Heart left ventricle (tissue), 16 donors: ENCODE measurements around the gene GMFB. TPM values are rescaled to one million over a fixed set of nuclear protein-coding genes. Genes with fewer than 3 reads are reported as not detected.
A peak's percentile ranks its signal among the peaks of the same experiment; 100 is the strongest.

Experiments used
- ATAC-seq, 4 donors: fragments of 200-7000 bp; cut with Tn5 transposase; one replicate each; pipeline ENCODE4 v1.9.1; 2020 to 2022; ENCODE audit warnings: moderate library complexity in 4 of 4, mild to moderate bottlenecking in 3 of 4, moderate number of reproducible peaks in 1 of 4
- DNase-seq, 5 donors: peaks; one replicate each; pipeline ENCODE4 v3.0.0-alpha.2; 2020
- H3K27ac ChIP-seq, 12 donors: fragments of 200-600 bp; sonication (generic) in 4 of 12; one replicate each; pipeline versions ENCODE4 v1.5.0 to v1.8.0; 2016 to 2022; ENCODE audit warnings: mild to moderate bottlenecking in 2 of 12
- H3K27me3 ChIP-seq, 9 donors: fragments of 200-600 bp; sonication (generic) in 2 of 9; one replicate each; pipeline versions ENCODE4 v1.5.1 to v1.8.0; 2016 to 2022; ENCODE audit warnings: mild to moderate bottlenecking in 3 of 9
- H3K36me3 ChIP-seq, 9 donors: fragments of 200-600 bp; sonication (generic) in 2 of 9; one replicate each; pipeline versions ENCODE4 v1.5.0 to v1.8.0; 2018 to 2022; ENCODE audit warnings: mild to moderate bottlenecking in 2 of 9
- H3K4me1 ChIP-seq, 12 donors: fragments of 200-600 bp; sonication (generic) in 4 of 12; one replicate each; pipeline versions ENCODE4 v1.5.0 to v1.8.0; 2016 to 2022; ENCODE audit warnings: mild to moderate bottlenecking in 3 of 12
- H3K4me3 ChIP-seq, 12 donors: fragments of 200-600 bp; sonication (generic) in 4 of 12; one replicate each; pipeline versions ENCODE4 v1.5.0 to v1.8.0; 2017 to 2022; ENCODE audit warnings: mild to moderate bottlenecking in 9 of 12, moderate library complexity in 4 of 12
- H3K9me3 ChIP-seq, 12 donors: fragments of 200-600 bp; sonication (generic) in 4 of 12; one replicate each; pipeline versions ENCODE4 v1.5.0 to v1.8.0; 2016 to 2022; ENCODE audit warnings: mild to moderate bottlenecking in 1 of 12
- CTCF ChIP-seq, 12 donors: fragments of 200-600 bp; sonication (generic) in 4 of 12; IDR thresholded peaks; one replicate each; pipeline versions ENCODE4 v1.5.0 to v1.8.0; 2018 to 2022; ENCODE audit warnings: antibody characterized with exemption in 12 of 12, mild to moderate bottlenecking in 5 of 12
- POLR2A ChIP-seq, 2 donors: fragments of 450-650 bp; IDR thresholded peaks; one replicate each; pipeline ENCODE4 v1.6.1; 2017; ENCODE audit warnings: antibody characterized with exemption in 2 of 2, mild to moderate bottlenecking in 2 of 2, moderate library complexity in 2 of 2
- WGBS, 4 donors: extraction: QIAGEN DNeasy Blood & Tissue Kit in 2 of 4; methylation state at CpG; one replicate each; pipeline versions ENCODE4 v1.1.5 to v1.1.7; 2013 to 2018; 5-methylcytosine and 5-hydroxymethylcytosine counted together
- intact Hi-C, 10 donors: fragments of 100-400 bp; cut with DNase I; formaldehyde crosslinking; loops; one replicate each; pipeline versions ENCODE4 v1.11.1 to v1.14.2; 2022
- polyA plus RNA-seq, 2 donors: library from polyadenylated mRNA; stranded (reverse); fragments of 200-250 nt; gene quantifications; one replicate each; pipeline ENCODE4 v1.2.3, GENCODE V29; 2013
- total RNA-seq, 9 donors: library from RNA; depleted of rRNA in 2 of 9; stranded (reverse); fragments of >200 nt in 2 of 9; fragmentation: NEBNext Ultra II Directional in 3 of 9; extraction: Animal tissue kit (Norgen Biotek cat#: 25700) in 3 of 9; gene quantifications; one replicate each; pipeline versions ENCODE4 v1.1.0 to v1.2.4, GENCODE V29; 2016 to 2023
- donor health status: ischemic (EF 13 %, LVEDD 7.1; RV severe dilation, severe dysfunction).
- donor health status: healthy with polysubstance abuse.
- donor health status: DM: no; HTN: yes; CAD: no.
- donor health status: DM: no; HTN: no; CAD: no.
- donor health status: ischemic (EF 25% LVEDD 6.9; RV normal size, moderate dysfunction).
- donor health status: ischemic (EF 25% LVEDD 5.7; RV mildly dilated, moderate dysfunction).
- donor health status: healthy.
- donor health status: DM: yes; HTN: yes; CAD: no.
- donor health status: ischemic (EF 35%, LVEDD 5.7; RV mildly dilated, moderate dysfunction).
- donor health status: nonischemic (EF 11% LVEDD 7.7; RV severe dilation, severe dysfunction).
- donor health status: DM: yes; HTN: yes; CAD: no.
- donor health status: PGD.
- donor health status: ischemic (EF 29% LVEDD 5.4; RV normal size, mild dysfunction).
- donor health status: nonischemic (EF 23%, LVEDD 6.1; RV moderate dilation, normal function).

The GMFB gene
- total and polyA plus RNA-seq, 11 donors: 5.0 to 35.8 (median 26.0) TPM

GRCh38 chr14:54451961-54452360 lies 36.8 kb downstream of the GMFB start:
- WGBS, 4 donors: 87 to 90% (median 88%) methylated on average over 3 of the region's 3 CpGs
- intact Hi-C loops: no loop called here
- Histone ChIP-seq H3K9me3 (no peaks in the 10 kb centered on the region), H3K4me3 (no peak overlapping the region), H3K36me3 (no peaks in the 10 kb centered on the region), H3K27ac (no peak overlapping the region), H3K4me1 (peaks cover 0 to 24% (median 0%) of the 10 kb centered on the region in 12 donors), H3K27me3 (no peaks in the 10 kb centered on the region)
- no peak for ATAC-seq
- no peak for DNase-seq
- TF ChIP-seq CTCF (IDR thresholded peaks at IDR 0.05) (no peak), POLR2A (IDR thresholded peaks at IDR 0.05) (no peak)

- H3K9me3 ChIP-seq: no peaks in the 10 kb centered on the region
- no peaks in the 10 kb centered on the region for H3K36me3 ChIP-seq
- no peak for DNase-seq
- H3K27me3 ChIP-seq: no peaks in the 10 kb centered on the region
- H3K27ac ChIP-seq: peak overlapping the region in 1 of 12 donors; percentile 54
- H3K4me1 ChIP-seq: peaks cover 0 to 32% (median 0%) of the 10 kb centered on the region in 12 donors
- WGBS, 4 donors: 83 to 90% (median 87%) methylated on average over 5 to 7 of the region's 7 CpGs
- no peak overlapping the region for H3K4me3 ChIP-seq
- intact Hi-C loops: no loop called here
- TF ChIP-seq CTCF (IDR thresholded peaks at IDR 0.05): no peak
- TF ChIP-seq POLR2A (IDR thresholded peaks at IDR 0.05): no peak
- no peak for ATAC-seq
These were observed 37.6 kb downstream of the GMFB start for GRCh38 chr14:54451121-54451601.

GRCh38 chr14:54450535-54450934 lies 38.2 kb downstream of the GMFB start:
- Histone ChIP-seq H3K4me3 (no peak overlapping the region), H3K36me3 (no peaks in the 10 kb centered on the region), H3K27me3 (no peaks in the 10 kb centered on the region), H3K4me1 (peaks cover 0 to 39% (median 0%) of the 10 kb centered on the region in 12 donors), H3K27ac (peak overlapping the region in 1 of 12 donors; percentile 54), H3K9me3 (no peaks in the 10 kb centered on the region)
- TF ChIP-seq CTCF (IDR thresholded peaks at IDR 0.05) (no peak), POLR2A (IDR thresholded peaks at IDR 0.05) (no peak)
- ATAC-seq (peak in 1 of 4 donors; percentile 20), DNase-seq (no peak)
- intact Hi-C loops: no loop called here
- 67 to 76% (median 68%) methylated on average over 3 of the region's 3 CpGs for WGBS, 4 donors

- H3K36me3 ChIP-seq: no peaks in the 10 kb centered on the region
- WGBS, 4 donors: 94 to 97% (median 95%) methylated on average over 8 of the region's 8 CpGs
- H3K4me1 ChIP-seq: peaks cover 0 to 39% (median 0%) of the 10 kb centered on the region in 12 donors
- DNase-seq (no peak), ATAC-seq (peak in 2 of 4 donors; percentile 44 to 65)
- intact Hi-C loops: no loop called here
- peak overlapping the region in 1 of 12 donors; percentile 46 for H3K27ac ChIP-seq
- TF ChIP-seq POLR2A (IDR thresholded peaks at IDR 0.05): no peak
- no peak for TF ChIP-seq CTCF (IDR thresholded peaks at IDR 0.05)
- no peaks in the 10 kb centered on the region for H3K9me3 ChIP-seq
- H3K4me3 ChIP-seq: no peak overlapping the region
- H3K27me3 ChIP-seq: no peaks in the 10 kb centered on the region
These were observed 41.5 kb downstream of the GMFB start for GRCh38 chr14:54447231-54447692.
